Measurements from ENCODE around the gene CX3CL1. TPM values are rescaled to one million over a fixed set of nuclear protein-coding genes. Genes with fewer than 3 reads are reported as not detected.

CX3CL1 gene
- total RNA-seq, 2 donors from 2014 or later: not detected

- ATAC-seq (no peak), DNase-seq (ENCODE audit: low spot score) (no peak)
- no peaks in the 10 kb centered on the region for H3K36me3 Mint-ChIP-seq
- no peaks in the 10 kb centered on the region for H3K9me3 Mint-ChIP-seq
- peaks cover 42 to 54% of the 10 kb centered on the region in 2 donors for H3K27me3 Mint-ChIP-seq
- H3K4me3 Mint-ChIP-seq: no peak overlapping the region
- H3K4me1 Mint-ChIP-seq (ENCODE audit: low read depth in 2 of 2): peaks cover 6 to 7% of the 10 kb centered on the region in 2 donors
- H3K27ac Mint-ChIP-seq: no peak overlapping the region
Observed at GRCh38 chr16:57347858-57348257, 24.4 kb upstream of the CX3CL1 start.

GRCh38 chr16:57348327-57348726 lies 24.0 kb upstream of the CX3CL1 start:
- Mint-ChIP-seq H3K4me3 (no peak overlapping the region), H3K9me3 (no peaks in the 10 kb centered on the region), H3K36me3 (no peaks in the 10 kb centered on the region), H3K27me3 (peaks cover 39 to 49% of the 10 kb centered on the region in 2 donors), H3K4me1 (ENCODE audit: low read depth in 2 of 2) (peaks cover 6 to 7% of the 10 kb centered on the region in 2 donors), H3K27ac (no peak overlapping the region)
- ATAC-seq (no peak), DNase-seq (ENCODE audit: low spot score) (no peak)

GRCh38 chr16:57349212-57350031 lies 22.9 kb upstream of the CX3CL1 start:
- Mint-ChIP-seq H3K27me3 (peaks cover 34 to 43% of the 10 kb centered on the region in 2 donors), H3K4me1 (ENCODE audit: low read depth in 2 of 2) (peaks cover 6 to 7% of the 10 kb centered on the region in 2 donors), H3K9me3 (no peaks in the 10 kb centered on the region), H3K4me3 (no peak overlapping the region), H3K36me3 (no peaks in the 10 kb centered on the region), H3K27ac (no peak overlapping the region)
- DNase-seq (ENCODE audit: low spot score) (no peak), ATAC-seq (peak; percentile 46 to 48)

- ATAC-seq (no peak), DNase-seq (ENCODE audit: low spot score) (no peak)
- Mint-ChIP-seq H3K27me3 (peaks cover 26 to 33% of the 10 kb centered on the region in 2 donors), H3K4me1 (ENCODE audit: low read depth in 2 of 2) (peaks cover 6 to 7% of the 10 kb centered on the region in 2 donors), H3K27ac (no peak overlapping the region), H3K4me3 (no peak overlapping the region), H3K36me3 (no peaks in the 10 kb centered on the region), H3K9me3 (no peaks in the 10 kb centered on the region)
Observed at GRCh38 chr16:57352636-57353047, 19.6 kb upstream of the CX3CL1 start.

GRCh38 chr16:57354311-57354710 lies 18.0 kb upstream of the CX3CL1 start:
- DNase-seq (ENCODE audit: low spot score): no peak
- Mint-ChIP-seq H3K9me3 (no peaks in the 10 kb centered on the region), H3K36me3 (no peaks in the 10 kb centered on the region), H3K27ac (no peak overlapping the region), H3K27me3 (peaks cover 17 to 18% of the 10 kb centered on the region in 2 donors), H3K4me3 (no peak overlapping the region), H3K4me1 (ENCODE audit: low read depth in 2 of 2) (peaks cover 0 to 4% of the 10 kb centered on the region in 2 donors)
- ATAC-seq: no peak

GRCh38 chr16:57355898-57356414 lies 16.3 kb upstream of the CX3CL1 start:
- H3K4me3 Mint-ChIP-seq: no peak overlapping the region
- peaks cover 8 to 9% of the 10 kb centered on the region in 2 donors for H3K27me3 Mint-ChIP-seq
- H3K4me1 Mint-ChIP-seq (ENCODE audit: low read depth in 2 of 2): no peaks in the 10 kb centered on the region
- no peak overlapping the region for H3K27ac Mint-ChIP-seq
- DNase-seq (ENCODE audit: low spot score) (no peak), ATAC-seq (no peak)
- no peaks in the 10 kb centered on the region for H3K9me3 Mint-ChIP-seq
- no peaks in the 10 kb centered on the region for H3K36me3 Mint-ChIP-seq

GRCh38 chr16:57356547-57356946 lies 15.7 kb upstream of the CX3CL1 start:
- DNase-seq (ENCODE audit: low spot score): no peak
- H3K9me3 Mint-ChIP-seq: no peaks in the 10 kb centered on the region
- no peaks in the 10 kb centered on the region for H3K4me1 Mint-ChIP-seq (ENCODE audit: low read depth in 2 of 2)
- no peak for ATAC-seq
- no peaks in the 10 kb centered on the region for H3K36me3 Mint-ChIP-seq
- peaks cover 8 to 9% of the 10 kb centered on the region in 2 donors for H3K27me3 Mint-ChIP-seq
- no peak overlapping the region for H3K27ac Mint-ChIP-seq
- H3K4me3 Mint-ChIP-seq: no peak overlapping the region

- Mint-ChIP-seq H3K9me3 (no peaks in the 10 kb centered on the region), H3K36me3 (no peaks in the 10 kb centered on the region), H3K4me1 (ENCODE audit: low read depth in 2 of 2) (no peaks in the 10 kb centered on the region), H3K27ac (no peak overlapping the region), H3K27me3 (peaks cover 0 to 4% of the 10 kb centered on the region in 2 donors), H3K4me3 (no peak overlapping the region)
- no peak for ATAC-seq
- DNase-seq (ENCODE audit: low spot score): no peak
Observed at GRCh38 chr16:57357330-57358085, 14.8 kb upstream of the CX3CL1 start.

- H3K36me3 Mint-ChIP-seq: no peaks in the 10 kb centered on the region
- DNase-seq (ENCODE audit: low spot score) (no peak), ATAC-seq (no peak)
- H3K4me3 Mint-ChIP-seq: no peak overlapping the region
- no peak overlapping the region for H3K27ac Mint-ChIP-seq
- no peaks in the 10 kb centered on the region for H3K9me3 Mint-ChIP-seq
- H3K4me1 Mint-ChIP-seq (ENCODE audit: low read depth in 2 of 2): no peaks in the 10 kb centered on the region
- peaks cover 0 to 4% of the 10 kb centered on the region in 2 donors for H3K27me3 Mint-ChIP-seq
Observed at GRCh38 chr16:57358086-57358420, 14.2 kb upstream of the CX3CL1 start.

GRCh38 chr16:57358527-57359095 lies 13.7 kb upstream of the CX3CL1 start, which contains the start of gene CCL22:
TSS of gene CCL22 (plus strand) at chr16:57358783. CDS start at chr16:57358817, 34 bp downstream.
- H3K4me1 Mint-ChIP-seq (ENCODE audit: low read depth in 2 of 2): no peaks in the 10 kb centered on the region
- no peaks in the 10 kb centered on the region for H3K36me3 Mint-ChIP-seq
- H3K27ac Mint-ChIP-seq: no peak within 1 kb of the TSS
- H3K27me3 Mint-ChIP-seq: peaks cover 0 to 4% of the 10 kb centered on the region in 2 donors
- DNase-seq (ENCODE audit: low spot score) (no peak), ATAC-seq (no peak)
- H3K9me3 Mint-ChIP-seq: no peaks in the 10 kb centered on the region
- H3K4me3 Mint-ChIP-seq: no peak within 1 kb of the TSS

GRCh38 chr16:57360321-57360935 lies 11.9 kb upstream of the CX3CL1 start:
- DNase-seq (ENCODE audit: low spot score) (no peak), ATAC-seq (peak in 1 of 2 donors; percentile 25)
- Mint-ChIP-seq H3K4me3 (no peak overlapping the region), H3K36me3 (no peaks in the 10 kb centered on the region), H3K9me3 (no peaks in the 10 kb centered on the region), H3K4me1 (ENCODE audit: low read depth in 2 of 2) (no peaks in the 10 kb centered on the region), H3K27me3 (peaks cover 0 to 8% of the 10 kb centered on the region in 2 donors), H3K27ac (no peak overlapping the region)

- H3K27ac Mint-ChIP-seq: no peak overlapping the region
- H3K9me3 Mint-ChIP-seq: no peaks in the 10 kb centered on the region
Observed at GRCh38 chr16:57361404-57361803, 10.9 kb upstream of the CX3CL1 start.

GRCh38 chr16:57364143-57364542 lies 8.1 kb upstream of the CX3CL1 start:
- Mint-ChIP-seq H3K4me1 (ENCODE audit: low read depth in 2 of 2) (peaks cover 0 to 3% of the 10 kb centered on the region in 2 donors), H3K9me3 (no peaks in the 10 kb centered on the region), H3K27ac (no peak overlapping the region), H3K36me3 (no peaks in the 10 kb centered on the region), H3K4me3 (no peak overlapping the region), H3K27me3 (peaks cover 8 to 17% of the 10 kb centered on the region in 2 donors)
- DNase-seq (ENCODE audit: low spot score): no peak
- ATAC-seq: no peak

More at GRCh38 chr16:57361404-57361803, 10.9 kb upstream of the CX3CL1 start:
- DNase-seq (ENCODE audit: low spot score) (no peak), ATAC-seq (no peak)
- Mint-ChIP-seq H3K4me1 (ENCODE audit: low read depth in 2 of 2) (no peaks in the 10 kb centered on the region), H3K27me3 (peaks cover 0 to 5% of the 10 kb centered on the region in 2 donors), H3K4me3 (no peak overlapping the region), H3K36me3 (no peaks in the 10 kb centered on the region)
